Subcutaneous adipose tissue (tissue), 4 donors: ENCODE measurements around the gene PPIG. TPM values are rescaled to one million over a fixed set of nuclear protein-coding genes. Genes with fewer than 3 reads are reported as not detected.

Experiments
- total RNA-seq, 4 donors: library from RNA; depleted of rRNA; stranded (reverse); fragments of >200 nt; gene quantifications; one replicate each; pipeline ENCODE4 v1.1.0, GENCODE V29; 2016
- TF ChIP-seq, protein P1 (sequence below): fragments of 450-650 bp; IDR thresholded peaks from one replicate; pipeline ENCODE4 v1.5.1; 2016; ENCODE audit warnings: low read depth, mild to moderate bottlenecking, control low read depth, antibody characterized with exemption, moderate library complexity

The PPIG gene
- total RNA-seq, 4 donors from 2014 or later, result 38.8 to 45.0 (median 43.0) TPM

DNA sequence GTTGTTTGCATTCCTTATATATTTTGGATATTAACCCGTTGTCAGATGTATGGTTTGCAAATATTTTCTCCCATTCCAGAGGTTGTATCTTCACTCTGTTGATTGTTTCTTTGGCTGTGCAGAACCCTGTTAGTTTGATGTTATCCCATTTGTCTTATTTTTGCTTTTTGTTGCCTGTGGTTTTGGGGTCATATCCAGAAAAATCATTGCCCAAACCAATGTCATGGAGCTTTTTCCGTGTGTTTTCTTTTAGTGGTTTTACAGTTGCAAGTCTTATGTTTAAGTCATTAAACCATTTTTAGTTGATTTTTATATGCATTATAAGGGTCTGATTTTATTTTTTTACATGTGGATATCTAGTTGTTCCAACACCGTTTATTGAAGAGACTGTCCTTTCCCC lies 35.8 kb downstream of the PPIG start:
- TF ChIP-seq, protein P1, sequence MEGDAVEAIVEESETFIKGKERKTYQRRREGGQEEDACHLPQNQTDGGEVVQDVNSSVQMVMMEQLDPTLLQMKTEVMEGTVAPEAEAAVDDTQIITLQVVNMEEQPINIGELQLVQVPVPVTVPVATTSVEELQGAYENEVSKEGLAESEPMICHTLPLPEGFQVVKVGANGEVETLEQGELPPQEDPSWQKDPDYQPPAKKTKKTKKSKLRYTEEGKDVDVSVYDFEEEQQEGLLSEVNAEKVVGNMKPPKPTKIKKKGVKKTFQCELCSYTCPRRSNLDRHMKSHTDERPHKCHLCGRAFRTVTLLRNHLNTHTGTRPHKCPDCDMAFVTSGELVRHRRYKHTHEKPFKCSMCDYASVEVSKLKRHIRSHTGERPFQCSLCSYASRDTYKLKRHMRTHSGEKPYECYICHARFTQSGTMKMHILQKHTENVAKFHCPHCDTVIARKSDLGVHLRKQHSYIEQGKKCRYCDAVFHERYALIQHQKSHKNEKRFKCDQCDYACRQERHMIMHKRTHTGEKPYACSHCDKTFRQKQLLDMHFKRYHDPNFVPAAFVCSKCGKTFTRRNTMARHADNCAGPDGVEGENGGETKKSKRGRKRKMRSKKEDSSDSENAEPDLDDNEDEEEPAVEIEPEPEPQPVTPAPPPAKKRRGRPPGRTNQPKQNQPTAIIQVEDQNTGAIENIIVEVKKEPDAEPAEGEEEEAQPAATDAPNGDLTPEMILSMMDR, result no peak

DNA sequence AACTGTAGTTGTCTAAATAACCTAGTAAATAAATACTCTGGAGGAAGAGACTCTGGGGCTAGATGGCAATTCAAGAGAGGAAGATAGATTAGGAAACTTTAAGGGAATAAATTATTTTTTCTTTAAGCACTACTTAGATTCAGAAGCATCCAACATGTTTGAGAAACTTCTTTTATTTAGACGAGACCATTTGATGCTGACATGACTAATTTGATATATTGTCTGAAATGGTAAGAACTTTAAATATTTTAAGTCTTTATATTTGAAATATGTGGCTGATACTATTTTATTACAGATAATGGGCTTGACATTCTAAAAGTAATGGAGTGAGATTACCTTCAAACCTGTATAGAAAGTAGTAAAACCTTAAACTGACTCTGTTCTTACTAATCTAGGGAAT lies 36.4 kb downstream of the PPIG start:
- TF ChIP-seq, protein P1, result no peak

DNA sequence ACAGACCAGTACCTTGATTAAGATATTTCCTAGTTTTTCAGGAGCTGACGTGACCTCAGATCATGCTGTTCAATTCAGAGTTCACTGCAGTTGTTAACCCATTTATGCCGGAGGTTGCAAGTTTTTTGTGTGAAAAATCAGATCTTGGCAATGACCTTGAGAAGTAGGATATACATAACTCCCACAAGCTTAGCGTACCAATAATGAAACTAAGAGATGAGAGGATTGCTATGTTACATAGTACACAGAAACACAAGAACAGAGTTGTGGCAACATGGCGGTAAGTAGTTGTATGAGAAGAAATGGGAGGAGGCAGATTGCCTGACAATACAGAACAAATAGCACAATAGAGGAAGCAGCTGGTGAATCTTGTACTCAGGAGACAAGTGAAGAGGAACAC lies 39.1 kb downstream of the PPIG start:
- TF ChIP-seq, protein P1, result no peak

DNA sequence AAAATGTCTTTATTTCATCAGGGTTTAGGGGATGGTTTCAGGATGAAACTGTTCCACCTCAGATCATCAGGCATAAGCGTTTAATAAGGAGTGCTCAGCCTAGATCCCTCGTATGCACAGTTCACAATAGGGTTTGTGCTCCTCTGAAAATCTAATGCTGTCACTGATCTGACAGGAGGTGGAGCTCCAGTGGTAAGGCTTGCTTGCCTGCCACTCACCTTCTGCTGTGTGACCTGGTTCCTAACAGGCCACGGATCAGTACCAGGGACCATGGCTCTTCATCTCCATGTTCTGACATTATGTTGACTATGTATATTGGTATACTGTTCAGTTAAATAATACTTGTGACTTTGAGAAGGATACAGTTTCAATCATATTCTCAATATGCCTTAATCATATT lies 41.6 kb downstream of the PPIG start:
- TF ChIP-seq, protein P1, result no peak

DNA sequence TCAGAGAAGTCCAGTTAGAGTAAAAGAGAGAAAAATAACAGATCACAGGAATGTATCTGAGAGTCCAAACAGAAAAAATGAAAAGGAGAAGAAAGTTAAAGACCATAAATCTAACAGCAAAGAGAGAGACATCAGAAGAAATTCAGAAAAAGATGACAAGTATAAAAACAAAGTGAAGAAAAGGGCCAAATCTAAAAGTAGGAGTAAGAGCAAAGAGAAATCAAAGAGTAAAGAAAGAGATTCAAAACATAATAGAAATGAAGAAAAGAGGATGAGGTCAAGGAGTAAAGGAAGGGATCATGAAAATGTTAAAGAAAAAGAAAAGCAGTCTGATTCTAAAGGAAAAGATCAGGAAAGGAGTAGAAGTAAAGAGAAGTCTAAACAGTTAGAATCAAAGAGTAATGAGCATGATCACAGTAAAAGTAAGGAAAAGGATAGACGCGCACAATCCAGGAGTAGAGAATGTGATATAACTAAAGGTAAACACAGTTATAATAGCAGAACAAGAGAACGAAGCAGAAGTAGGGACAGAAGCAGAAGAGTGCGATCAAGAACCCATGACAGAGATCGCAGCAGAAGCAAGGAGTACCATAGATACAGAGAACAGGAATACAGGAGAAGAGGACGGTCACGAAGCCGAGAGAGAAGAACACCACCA lies 52.4 kb downstream of the PPIG start:
- TF ChIP-seq, protein P1, result no peak

DNA sequence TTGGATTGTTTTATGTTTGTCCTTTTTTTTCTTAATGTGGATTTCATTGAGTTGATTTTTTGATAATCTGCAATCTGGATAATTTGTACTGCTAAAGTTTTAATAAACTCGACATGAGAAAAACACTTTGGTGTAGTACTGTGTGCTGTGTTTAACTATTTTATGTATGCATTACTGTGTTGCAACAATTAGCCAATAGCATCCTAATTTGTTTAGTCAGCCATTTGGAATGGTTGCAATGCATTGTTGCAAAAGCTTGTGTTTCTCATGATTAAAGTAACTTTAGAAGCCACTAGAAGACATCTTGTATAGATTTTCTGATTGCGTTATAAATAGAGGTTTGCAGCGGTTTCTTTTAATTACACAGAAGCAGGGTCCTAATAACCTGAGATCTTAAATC lies 53.5 kb downstream of the PPIG start:
- TF ChIP-seq, protein P1, result no peak

DNA sequence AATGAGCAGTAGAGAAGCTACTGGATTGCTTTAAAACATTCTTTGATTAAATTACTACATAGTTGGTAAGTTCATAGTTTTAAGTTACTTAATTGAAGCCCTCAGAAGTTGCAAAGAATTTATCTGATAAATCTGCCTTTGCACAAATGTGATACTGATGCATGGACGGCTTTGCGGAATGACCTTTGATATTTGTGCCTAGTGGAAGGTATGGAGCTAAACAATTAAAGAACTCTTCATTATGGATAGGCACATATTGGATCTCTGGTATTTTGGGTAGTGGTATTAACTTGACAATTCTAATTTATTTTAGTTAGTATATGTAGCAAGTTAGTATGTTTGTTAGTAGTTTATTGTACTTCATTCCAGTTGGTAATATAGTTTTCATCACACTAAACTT lies 56.0 kb downstream of the PPIG start:
- TF ChIP-seq, protein P1, result no peak
